ENCODE measurements around the gene QSOX2.

QSOX2 gene

DNA sequence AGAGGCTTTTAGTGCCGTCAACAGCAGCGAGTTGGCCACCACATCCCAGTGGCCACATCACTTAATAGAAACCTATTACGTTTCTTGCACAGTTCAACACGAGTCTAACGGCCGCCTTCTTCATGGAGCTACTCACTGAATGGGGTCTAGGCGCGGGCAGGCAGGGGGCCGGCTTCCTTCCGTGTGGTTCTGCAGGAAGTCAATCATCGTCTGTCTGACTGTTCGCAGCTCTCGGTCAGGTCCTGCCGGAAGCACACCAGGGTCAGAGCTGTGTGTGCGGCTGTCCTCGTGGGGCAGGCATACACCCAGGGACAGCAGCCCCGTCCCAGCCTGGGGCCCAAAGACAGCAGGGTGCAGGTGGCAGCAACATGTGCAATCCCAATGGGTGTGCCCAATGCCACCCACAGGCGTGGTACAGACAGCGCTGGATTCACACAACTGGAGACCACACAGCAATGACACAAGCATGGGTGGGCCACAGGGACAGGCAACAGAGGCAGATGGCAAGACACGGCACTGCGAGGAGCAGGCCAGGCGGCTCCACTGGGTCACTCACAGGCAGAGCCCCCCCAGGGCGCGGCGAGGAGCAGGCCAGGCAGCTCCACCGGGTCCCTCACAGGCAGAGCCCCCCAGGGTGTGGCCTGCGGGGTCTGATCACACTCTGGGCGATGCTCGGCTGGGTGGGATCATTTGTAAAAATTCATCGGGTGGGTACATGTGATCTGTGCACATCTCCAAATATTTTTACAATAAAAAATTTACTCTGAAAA, 21.6 kb downstream of the QSOX2 start:
- TF ChIP-seq SIN3A (IDR thresholded peaks at IDR 0.05; ENCODE audit: borderline replicate concordance, insufficient read depth, low read length) (no peak), TAF1 (IDR thresholded peaks at IDR 0.05; ENCODE audit: borderline replicate concordance, insufficient read depth, low read length) (no peak)

DNA sequence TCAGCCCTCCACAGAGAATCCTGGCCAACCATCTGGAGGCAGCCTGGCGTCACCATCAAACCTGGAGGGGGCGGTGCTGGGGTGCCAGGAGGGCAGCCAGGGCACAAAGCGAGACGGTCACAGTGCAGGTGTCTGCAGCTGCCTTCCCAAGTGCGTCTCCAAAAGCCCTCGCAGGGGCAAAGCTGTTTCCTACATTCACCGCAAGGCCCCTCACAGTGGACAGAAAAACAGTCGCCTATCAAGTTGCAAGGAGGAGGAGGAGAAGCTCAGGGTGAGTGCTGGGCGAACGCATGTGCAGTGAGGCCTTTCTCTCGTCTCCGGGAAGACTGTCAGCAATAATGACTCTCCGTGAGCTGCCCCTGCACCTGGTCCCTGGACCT, 22.7 kb downstream of the QSOX2 start:
- TF ChIP-seq, protein P1, sequence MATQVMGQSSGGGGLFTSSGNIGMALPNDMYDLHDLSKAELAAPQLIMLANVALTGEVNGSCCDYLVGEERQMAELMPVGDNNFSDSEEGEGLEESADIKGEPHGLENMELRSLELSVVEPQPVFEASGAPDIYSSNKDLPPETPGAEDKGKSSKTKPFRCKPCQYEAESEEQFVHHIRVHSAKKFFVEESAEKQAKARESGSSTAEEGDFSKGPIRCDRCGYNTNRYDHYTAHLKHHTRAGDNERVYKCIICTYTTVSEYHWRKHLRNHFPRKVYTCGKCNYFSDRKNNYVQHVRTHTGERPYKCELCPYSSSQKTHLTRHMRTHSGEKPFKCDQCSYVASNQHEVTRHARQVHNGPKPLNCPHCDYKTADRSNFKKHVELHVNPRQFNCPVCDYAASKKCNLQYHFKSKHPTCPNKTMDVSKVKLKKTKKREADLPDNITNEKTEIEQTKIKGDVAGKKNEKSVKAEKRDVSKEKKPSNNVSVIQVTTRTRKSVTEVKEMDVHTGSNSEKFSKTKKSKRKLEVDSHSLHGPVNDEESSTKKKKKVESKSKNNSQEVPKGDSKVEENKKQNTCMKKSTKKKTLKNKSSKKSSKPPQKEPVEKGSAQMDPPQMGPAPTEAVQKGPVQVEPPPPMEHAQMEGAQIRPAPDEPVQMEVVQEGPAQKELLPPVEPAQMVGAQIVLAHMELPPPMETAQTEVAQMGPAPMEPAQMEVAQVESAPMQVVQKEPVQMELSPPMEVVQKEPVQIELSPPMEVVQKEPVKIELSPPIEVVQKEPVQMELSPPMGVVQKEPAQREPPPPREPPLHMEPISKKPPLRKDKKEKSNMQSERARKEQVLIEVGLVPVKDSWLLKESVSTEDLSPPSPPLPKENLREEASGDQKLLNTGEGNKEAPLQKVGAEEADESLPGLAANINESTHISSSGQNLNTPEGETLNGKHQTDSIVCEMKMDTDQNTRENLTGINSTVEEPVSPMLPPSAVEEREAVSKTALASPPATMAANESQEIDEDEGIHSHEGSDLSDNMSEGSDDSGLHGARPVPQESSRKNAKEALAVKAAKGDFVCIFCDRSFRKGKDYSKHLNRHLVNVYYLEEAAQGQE (IDR thresholded peaks at IDR 0.05; ENCODE audit: insufficient read depth in 1 of 2, low read depth in 2 of 2, low read length in 2 of 2) = no peak
- TF ChIP-seq TAF1 (IDR thresholded peaks at IDR 0.05; ENCODE audit: borderline replicate concordance, insufficient read depth, low read length) = no peak

DNA sequence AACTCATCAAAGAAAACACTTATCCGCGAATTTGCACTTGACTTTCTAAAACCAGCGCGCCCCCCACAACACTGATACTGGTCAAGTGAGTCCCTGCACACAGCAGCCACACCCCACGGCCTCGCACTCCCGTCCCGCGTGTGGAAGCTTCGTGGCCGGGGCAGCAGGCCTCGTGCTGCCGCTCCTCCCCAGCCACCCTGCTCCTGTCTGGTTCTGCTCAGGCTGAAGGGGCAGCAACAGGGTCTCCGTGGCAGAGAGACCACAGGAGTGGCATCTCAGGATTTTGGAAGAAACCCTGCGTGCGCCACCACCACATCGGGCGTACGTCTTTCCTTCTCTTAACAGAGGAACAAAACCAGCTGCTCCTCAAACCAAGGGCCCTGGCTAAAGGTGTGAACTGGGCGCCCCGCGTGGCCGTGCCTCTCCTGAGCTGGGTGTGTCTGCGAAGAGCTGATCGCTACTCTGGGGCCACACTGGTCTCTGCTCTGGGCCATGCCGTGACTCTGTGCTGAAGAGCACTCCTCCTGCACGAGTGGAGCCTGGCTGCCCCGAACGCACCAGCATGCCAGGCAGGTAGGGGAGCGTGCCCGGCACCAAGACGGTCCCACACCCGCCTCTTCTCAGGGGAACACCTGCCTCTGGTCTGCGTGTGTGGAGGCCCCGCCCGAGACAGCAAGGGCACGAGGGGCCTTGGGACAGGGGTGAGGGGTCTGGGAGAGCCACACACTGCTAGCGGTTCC, 23.3 kb downstream of the QSOX2 start:
- TF ChIP-seq TAF1 (IDR thresholded peaks at IDR 0.05; ENCODE audit: borderline replicate concordance, insufficient read depth, low read length) (no peak), FOXP2 (optimal IDR thresholded peaks at IDR 0.05; ENCODE audit: borderline replicate concordance, extremely low read depth, extremely low read length, insufficient read depth) (no peak), POLR2AphosphoS5 (IDR thresholded peaks at IDR 0.05; ENCODE audit: low read depth, low read length) (no peak), SIN3A (IDR thresholded peaks at IDR 0.05; ENCODE audit: borderline replicate concordance, insufficient read depth, low read length) (no peak)
- TF ChIP-seq, protein P1 (IDR thresholded peaks at IDR 0.05; ENCODE audit: insufficient read depth in 1 of 2, low read depth in 2 of 2, low read length in 2 of 2) = no peak

DNA sequence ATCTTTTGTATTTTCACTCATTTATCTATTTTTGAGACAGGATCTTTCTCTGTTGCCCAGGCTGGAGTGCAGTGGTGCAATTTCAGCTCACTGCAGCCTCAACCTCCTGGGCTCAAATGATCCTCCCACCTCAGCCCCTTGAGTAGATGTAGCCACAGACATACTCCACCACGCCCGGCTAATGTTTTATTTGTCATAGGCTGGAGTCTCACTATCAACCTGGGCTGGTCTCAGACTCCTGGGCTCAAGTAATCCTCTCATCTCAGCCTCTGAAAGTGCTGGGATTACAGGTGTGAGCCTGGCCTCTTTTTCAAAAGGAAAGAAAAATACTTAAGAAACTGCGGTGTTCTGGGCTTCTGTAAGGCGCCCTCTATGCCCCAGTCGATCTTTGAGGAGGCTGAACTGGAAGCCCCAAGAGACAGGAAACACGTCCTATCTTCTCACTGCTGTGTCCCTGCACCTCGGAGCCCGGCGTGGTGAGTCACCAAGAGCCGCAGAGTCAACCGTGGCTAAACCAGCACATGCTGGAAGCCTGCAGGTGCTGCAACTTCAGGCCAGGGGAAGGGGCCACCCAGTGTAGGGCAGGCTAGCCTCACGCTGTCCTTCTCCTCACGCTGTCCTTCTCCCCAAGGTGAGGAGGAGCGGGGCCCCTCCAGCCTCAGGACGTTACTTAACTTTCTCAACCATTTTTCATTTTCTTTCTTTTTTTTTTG, 25.4 kb downstream of the QSOX2 start:
- TF ChIP-seq, protein P1 (IDR thresholded peaks at IDR 0.05; ENCODE audit: insufficient read depth in 1 of 2, low read depth in 2 of 2, low read length in 2 of 2) = no peak
- TF ChIP-seq TAF1 (IDR thresholded peaks at IDR 0.05; ENCODE audit: borderline replicate concordance, insufficient read depth, low read length) (no peak), FOXP2 (optimal IDR thresholded peaks at IDR 0.05; ENCODE audit: borderline replicate concordance, extremely low read depth, extremely low read length, insufficient read depth) (no peak), SIN3A (IDR thresholded peaks at IDR 0.05; ENCODE audit: borderline replicate concordance, insufficient read depth, low read length) (no peak), POLR2AphosphoS5 (IDR thresholded peaks at IDR 0.05; ENCODE audit: low read depth, low read length) (no peak)

DNA sequence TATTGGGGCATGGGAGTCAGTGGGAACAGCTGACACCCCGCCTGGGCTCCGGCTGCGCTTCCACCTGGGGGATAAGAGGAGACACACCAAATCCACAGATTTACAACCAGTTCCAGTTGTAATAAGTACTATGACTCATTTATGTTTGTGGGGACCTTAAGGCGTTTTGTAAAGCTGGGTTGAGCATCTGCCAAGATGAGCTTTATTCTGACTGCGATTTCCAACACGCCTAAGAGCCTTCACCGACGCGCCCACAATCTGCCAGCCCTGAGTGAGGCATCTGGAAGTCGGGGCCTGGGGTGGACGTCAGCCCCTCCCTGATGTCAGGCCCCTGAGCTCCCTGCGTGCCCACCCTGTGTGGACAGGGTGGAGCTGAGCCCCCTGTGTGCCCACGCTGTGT, 26.3 kb downstream of the QSOX2 start:
- no peak for TF ChIP-seq SIN3A (IDR thresholded peaks at IDR 0.05; ENCODE audit: borderline replicate concordance, insufficient read depth, low read length)
- TF ChIP-seq, protein P1 (IDR thresholded peaks at IDR 0.05; ENCODE audit: insufficient read depth in 1 of 2, low read depth in 2 of 2, low read length in 2 of 2) = no peak
- no peak for TF ChIP-seq POLR2AphosphoS5 (IDR thresholded peaks at IDR 0.05; ENCODE audit: low read depth, low read length)
- no peak for TF ChIP-seq FOXP2 (optimal IDR thresholded peaks at IDR 0.05; ENCODE audit: borderline replicate concordance, extremely low read depth, extremely low read length, insufficient read depth)
- no peak for TF ChIP-seq TAF1 (IDR thresholded peaks at IDR 0.05; ENCODE audit: borderline replicate concordance, insufficient read depth, low read length)

All from PFSK-1 (cell line).